Rectal smooth muscle tissue (tissue), 1 donor: Measurements from ENCODE around the gene BDH1.
"Not testable (repeated sequence)": the region's sequence is repeated elsewhere in the genome, so short reads cannot be mapped to it uniquely, and the experiment has no call there.

Source experiments
- H3K27ac ChIP-seq: one replicate; pipeline ENCODE4 v1.7.0; 2013; ENCODE audit warnings: low read depth, low read length, inconsistent platforms
- H3K27me3 ChIP-seq: one replicate; pipeline ENCODE4 v1.7.0; 2013; ENCODE audit warnings: low read length; ENCODE audit not compliant: control insufficient read depth, insufficient read depth
- H3K36me3 ChIP-seq: one replicate; pipeline ENCODE4 v1.7.0; 2013; ENCODE audit warnings: low read length; ENCODE audit not compliant: control insufficient read depth, insufficient read depth
- H3K4me1 ChIP-seq: one replicate; pipeline ENCODE4 v1.7.0; 2013; ENCODE audit warnings: low read length; ENCODE audit not compliant: control insufficient read depth, insufficient read depth
- H3K4me3 ChIP-seq: one replicate; pipeline ENCODE4 v1.7.0; 2013; ENCODE audit warnings: low read length
- H3K9ac ChIP-seq: one replicate; pipeline ENCODE4 v1.7.0; 2013; ENCODE audit warnings: low read length

Gene BDH1

DNA sequence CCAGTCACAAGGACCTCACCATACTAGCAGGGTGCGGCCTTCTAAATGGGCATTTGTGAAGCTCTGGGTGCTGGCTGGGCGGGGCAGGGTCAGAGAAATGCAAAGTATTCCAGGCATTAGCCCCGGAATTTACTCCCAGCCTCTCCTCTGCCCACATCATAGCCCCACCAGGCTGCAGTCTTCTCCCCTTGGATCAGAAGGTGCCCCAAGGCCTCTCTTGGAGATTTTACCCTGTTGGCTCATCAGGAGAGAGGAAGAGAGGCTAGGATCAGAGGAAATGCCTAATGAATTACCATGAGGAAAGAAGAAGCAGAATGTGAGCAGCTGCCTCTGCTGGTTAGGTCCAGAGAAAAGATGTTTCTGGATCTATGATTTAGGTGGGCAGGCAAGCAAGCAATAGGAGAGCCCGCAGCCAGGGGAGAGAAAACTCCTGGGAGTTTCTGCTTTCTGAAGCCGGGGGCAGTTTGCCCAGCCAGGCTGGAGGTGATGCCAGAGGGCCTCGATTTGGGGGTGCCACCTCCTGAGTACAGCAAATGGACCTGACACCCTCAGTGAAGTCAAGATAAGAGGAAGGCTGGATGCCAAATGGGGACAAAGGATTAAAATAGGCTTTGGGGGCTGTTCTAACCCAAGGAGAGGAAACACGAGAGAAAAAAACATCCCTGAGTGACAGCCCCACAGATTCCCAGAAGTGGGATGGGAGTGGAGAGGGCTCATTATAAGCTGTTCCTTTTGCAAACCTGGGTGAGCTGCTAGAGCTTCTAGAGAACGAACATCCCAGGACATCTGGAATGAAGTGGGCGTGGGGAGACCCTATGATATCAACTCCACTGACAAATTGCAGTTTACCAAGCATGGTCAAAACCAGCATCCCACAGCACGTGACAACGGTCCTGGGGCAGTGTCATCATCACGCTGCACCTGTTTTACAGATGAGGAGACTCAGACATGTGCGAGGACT, 65.4 kb downstream of the BDH1 start:
- no peaks in the 10 kb centered on the region for H3K27me3 ChIP-seq
- no peak overlapping the region for H3K27ac ChIP-seq
- no peaks in the 10 kb centered on the region for H3K36me3 ChIP-seq
- no peaks in the 10 kb centered on the region for H3K4me1 ChIP-seq
- H3K4me3 ChIP-seq: no peak overlapping the region
- no peak overlapping the region for H3K9ac ChIP-seq

DNA sequence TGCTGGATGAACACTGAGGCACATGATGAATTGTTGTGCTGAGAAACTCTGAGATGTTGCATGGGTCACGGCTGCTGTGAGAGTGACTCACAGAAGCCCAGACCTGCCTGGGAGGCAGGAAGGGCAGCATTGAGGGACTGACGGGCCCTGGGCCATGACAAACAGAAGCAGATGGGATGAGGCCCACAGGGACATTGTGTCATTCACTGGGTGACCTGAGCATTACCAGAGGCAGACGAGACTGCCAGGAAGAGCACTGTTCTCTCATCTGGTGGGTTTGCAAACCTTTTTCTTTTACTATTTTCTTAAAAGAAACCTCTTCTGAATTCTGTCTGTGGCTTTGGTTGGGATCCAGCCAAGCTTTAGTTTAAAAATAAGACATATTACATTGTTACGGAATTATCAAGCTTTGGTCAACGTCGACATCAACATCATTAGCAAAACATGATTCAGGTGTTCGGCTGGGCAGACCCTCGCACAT, 67.8 kb downstream of the BDH1 start:
- Histone ChIP-seq H3K27me3 (no peaks in the 10 kb centered on the region), H3K27ac (no peak overlapping the region), H3K4me1 (no peaks in the 10 kb centered on the region), H3K36me3 (no peaks in the 10 kb centered on the region), H3K9ac (no peak overlapping the region), H3K4me3 (no peak overlapping the region)

DNA sequence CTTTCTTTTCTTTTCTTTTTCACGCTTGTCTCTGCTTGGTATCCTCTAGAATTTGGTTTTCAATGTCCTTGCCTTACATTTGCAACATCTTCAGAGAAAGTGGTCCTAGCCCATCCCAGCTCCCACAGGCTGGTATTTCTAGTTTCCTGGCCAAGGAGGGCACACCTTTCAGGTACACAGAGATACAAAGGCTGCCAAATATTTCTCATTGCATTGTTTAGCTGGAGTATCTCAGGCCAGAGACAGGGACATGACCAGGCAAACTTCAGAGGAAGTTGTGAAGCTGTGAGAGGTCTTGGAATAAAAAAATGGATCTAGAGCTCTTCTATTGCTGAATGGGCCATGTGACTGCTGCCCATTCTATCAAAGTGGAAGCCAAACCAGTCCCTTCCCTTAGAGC, 68.9 kb downstream of the BDH1 start:
- Histone ChIP-seq H3K9ac (no peak overlapping the region), H3K4me1 (no peaks in the 10 kb centered on the region), H3K4me3 (no peak overlapping the region), H3K27ac (no peak overlapping the region), H3K27me3 (no peaks in the 10 kb centered on the region), H3K36me3 (no peaks in the 10 kb centered on the region)

DNA sequence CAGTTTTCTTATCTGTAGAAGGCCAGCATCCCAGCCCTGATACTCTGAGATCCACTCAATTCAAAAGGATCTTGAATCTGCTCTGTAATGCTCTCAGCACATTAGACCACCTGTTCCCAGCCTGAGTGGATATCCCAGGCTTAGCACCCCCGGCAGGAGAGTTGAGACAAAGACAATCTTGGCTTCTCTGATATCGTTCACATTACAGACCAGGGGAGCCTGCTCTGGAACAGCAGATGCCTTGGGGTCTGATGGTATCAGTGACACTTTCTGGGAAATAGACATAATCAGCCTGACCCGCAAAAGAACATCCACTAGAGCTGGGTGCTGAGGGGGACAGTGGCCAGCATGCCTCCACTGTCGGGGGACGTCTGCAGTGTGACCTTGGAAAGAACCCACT, 70.6 kb downstream of the BDH1 start:
- Histone ChIP-seq H3K27me3 (no peaks in the 10 kb centered on the region), H3K4me1 (no peaks in the 10 kb centered on the region), H3K27ac (no peak overlapping the region), H3K36me3 (no peaks in the 10 kb centered on the region), H3K9ac (no peak overlapping the region), H3K4me3 (no peak overlapping the region)

DNA sequence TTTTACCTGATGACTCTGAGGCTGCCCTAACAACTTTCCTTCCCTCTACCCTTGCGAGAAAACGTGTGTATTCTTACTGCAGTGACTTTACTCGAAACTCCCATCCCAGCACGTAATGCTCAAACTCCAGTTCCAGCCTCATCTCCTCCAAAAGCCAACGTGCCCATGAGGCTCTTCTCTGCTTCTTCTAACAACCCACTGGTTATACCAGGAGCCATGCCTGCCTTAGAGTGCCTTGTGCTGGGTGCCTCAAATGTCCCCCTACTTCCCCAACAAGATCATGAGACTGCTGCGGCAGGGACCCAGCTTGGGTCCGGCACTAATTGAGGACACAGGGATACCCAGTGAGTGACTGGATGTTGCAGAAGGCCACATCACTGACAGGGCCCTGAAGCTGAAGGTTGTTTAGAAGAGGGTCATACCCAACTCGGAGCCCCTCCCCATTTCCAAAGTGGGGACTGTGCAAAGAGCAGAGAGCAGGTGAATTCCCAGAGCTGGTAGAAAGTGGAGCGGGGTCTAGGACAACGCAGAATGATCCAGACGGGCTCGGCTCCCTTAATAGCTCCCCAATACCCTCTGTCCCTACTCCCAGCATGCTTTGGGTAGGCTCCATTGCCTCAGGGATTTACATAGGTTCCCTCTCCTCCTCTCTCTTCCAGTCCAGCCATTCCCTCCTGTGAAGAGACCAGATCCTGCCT, 71.4 kb downstream of the BDH1 start:
- H3K4me3 ChIP-seq: no peak overlapping the region
- H3K27me3 ChIP-seq: no peaks in the 10 kb centered on the region
- no peak overlapping the region for H3K9ac ChIP-seq
- H3K4me1 ChIP-seq: no peaks in the 10 kb centered on the region
- no peaks in the 10 kb centered on the region for H3K36me3 ChIP-seq
- H3K27ac ChIP-seq: no peak overlapping the region

DNA sequence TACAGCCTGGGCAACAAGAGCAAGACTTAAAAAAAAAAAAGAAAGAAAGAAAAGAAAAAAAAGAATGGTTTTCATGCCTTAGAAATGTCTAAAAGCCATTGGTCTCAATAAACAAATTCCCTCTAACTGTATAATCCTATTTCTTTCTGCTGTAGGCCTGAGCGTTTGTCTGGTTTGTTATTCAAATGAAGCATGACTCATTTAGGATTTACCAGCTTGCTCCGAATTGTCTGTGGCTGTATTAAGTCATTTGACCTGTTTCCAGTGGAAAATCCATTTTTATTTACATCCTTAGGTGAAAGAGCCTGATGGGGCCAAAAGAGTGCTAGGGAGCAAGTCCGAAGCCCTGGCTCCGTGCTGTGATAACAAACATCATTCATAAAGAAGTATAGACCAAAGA, 73.8 kb downstream of the BDH1 start:
- Histone ChIP-seq H3K27ac (no peak overlapping the region), H3K27me3 (no peaks in the 10 kb centered on the region), H3K4me3 (no peak overlapping the region), H3K36me3 (no peaks in the 10 kb centered on the region), H3K4me1 (no peaks in the 10 kb centered on the region), H3K9ac (no peak overlapping the region)

DNA sequence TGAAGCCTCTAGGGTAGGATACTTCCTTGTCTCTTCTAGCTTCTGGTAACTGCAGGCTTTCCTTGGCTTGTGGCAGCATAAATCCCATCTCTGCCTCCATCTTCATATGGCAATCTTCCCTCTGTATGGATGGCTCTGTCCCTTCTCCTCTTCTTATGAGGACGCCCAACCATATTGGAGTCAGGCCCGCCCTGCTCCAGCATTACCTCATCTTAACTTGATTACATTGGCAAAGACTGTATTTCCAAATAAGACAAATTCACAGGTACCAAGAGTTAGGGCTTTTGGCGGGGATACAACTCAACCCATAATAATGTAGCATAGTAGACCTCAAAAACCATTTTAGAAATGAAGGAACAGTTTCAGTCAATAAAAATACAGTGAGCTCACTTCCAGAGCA, 75.4 kb downstream of the BDH1 start:
- Histone ChIP-seq H3K27ac (no peak overlapping the region), H3K4me3 (no peak overlapping the region), H3K36me3 (no peaks in the 10 kb centered on the region), H3K27me3 (no peaks in the 10 kb centered on the region), H3K9ac (no peak overlapping the region), H3K4me1 (no peaks in the 10 kb centered on the region)

DNA sequence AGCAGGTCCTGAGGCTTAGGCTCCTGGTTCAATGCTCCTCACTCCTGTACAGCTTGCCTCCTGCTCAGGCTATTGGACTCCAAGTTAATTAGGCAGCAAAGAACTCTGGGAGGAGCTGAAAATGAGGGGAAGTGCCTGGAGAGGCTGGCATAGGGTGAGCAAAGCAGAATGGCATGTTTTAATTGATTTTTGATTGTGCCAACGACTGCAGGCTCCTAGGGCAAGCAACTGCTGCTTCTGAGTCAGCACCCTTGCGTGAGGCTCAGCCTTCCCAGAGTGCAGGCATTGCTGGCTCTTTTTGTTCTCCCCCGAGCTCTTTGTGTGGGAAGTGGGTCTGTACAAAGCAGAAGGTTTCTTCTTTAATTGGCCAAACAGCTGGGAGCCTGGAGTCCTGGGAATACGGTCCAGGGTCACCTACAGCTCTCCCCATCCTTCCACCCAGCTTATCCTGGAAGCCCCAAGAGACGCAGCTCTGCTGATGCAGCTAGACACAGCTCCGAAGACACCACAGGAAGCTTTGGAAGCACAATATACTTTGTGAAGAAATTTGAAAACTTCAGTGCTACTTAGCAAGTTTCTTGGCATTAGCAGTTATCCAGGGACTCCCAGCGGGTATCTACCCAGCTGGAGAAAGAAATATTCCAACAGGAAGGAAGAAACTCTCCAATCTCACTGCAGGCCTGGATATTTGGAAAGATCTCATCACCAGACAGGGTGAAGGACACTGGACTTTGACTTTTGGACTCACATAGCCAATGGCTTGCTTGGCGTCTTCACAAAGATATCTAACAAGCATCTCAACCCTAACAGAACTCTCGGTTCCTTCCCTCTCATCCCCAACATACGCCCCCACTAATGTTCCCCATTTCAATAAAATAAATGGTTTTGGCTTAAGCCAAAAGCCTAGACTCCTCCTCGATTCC, 76.8 kb downstream of the BDH1 start:
- no peak overlapping the region for H3K27ac ChIP-seq
- H3K4me1 ChIP-seq: no peaks in the 10 kb centered on the region
- no peaks in the 10 kb centered on the region for H3K27me3 ChIP-seq
- no peaks in the 10 kb centered on the region for H3K36me3 ChIP-seq
- H3K9ac ChIP-seq: no peak overlapping the region
- H3K4me3 ChIP-seq: no peak overlapping the region

DNA sequence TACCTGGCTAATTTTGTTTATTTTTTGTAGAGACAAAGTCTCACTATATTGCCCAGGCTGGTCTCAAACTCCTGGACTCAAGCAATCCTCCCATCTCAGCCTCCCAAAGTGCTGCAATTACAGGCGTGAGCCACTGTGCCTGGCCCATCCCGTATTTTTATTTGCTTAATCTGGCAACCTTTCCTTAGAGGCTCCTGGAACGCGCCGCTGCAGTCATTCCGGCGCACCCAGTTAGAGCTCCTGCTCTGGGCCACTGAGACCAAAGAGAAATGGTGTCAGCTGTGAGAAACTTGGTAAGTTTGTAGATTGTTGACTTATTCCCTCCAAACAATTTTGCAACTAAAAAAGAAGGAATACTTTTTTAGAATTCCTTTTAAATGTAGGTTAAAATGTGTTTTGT, 78.0 kb downstream of the BDH1 start:
- not testable (repeated sequence) for H3K4me1 ChIP-seq, H3K27ac ChIP-seq, H3K36me3 ChIP-seq, H3K9ac ChIP-seq, H3K4me3 ChIP-seq, H3K27me3 ChIP-seq

DNA sequence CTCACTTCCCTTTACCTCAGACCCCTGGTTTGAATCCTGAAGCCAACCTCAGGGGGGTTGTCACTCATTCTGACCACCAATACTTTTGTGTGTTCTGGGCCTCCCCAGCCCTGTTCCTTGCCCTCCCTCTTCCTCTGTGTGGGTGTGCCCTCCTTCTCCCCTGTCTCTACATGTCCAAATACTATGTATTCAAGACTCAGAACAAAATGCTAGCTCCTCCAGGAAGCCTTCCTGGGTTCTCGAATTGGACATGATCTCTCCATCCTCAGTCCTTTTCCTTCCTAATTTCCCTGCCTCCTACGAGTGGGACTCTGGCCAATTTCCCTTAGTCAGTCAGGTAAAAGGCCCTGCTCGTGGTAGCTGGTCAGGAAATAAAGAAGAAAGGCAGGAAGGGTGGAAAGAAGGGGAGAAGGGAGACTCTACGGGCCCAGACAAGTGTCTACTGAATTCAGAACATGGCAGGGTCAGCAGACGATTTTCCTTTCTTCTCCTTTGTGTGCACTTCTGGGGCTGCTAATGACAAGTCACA, 79.7 kb downstream of the BDH1 start:
- Histone ChIP-seq H3K27me3 (no peaks in the 10 kb centered on the region), H3K4me1 (no peaks in the 10 kb centered on the region), H3K36me3 (no peaks in the 10 kb centered on the region), H3K4me3 (no peak overlapping the region), H3K27ac (no peak overlapping the region), H3K9ac (no peak overlapping the region)

DNA sequence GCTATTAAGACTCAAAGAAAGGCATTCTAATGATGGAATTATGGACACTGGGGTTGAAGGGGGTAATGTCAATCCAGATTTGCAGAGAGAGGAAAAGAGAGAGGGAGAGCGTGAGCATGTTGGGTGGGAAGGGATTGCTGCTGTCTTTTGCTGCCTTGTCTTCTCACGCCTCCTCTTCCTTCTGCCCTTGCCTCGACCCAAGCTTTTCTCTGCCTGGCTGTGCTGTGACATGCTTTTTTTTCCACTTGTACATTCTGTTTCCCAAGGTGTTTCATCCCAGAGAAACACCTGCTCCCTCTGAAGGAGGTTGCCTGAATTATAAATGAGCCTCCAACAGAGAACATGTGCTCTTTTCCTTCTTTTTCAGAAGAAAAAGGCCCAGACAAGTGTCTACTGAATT, 80.3 kb downstream of the BDH1 start:
- Histone ChIP-seq H3K4me1 (no peaks in the 10 kb centered on the region), H3K4me3 (no peak overlapping the region), H3K27me3 (no peaks in the 10 kb centered on the region), H3K36me3 (no peaks in the 10 kb centered on the region), H3K27ac (no peak overlapping the region), H3K9ac (no peak overlapping the region)

DNA sequence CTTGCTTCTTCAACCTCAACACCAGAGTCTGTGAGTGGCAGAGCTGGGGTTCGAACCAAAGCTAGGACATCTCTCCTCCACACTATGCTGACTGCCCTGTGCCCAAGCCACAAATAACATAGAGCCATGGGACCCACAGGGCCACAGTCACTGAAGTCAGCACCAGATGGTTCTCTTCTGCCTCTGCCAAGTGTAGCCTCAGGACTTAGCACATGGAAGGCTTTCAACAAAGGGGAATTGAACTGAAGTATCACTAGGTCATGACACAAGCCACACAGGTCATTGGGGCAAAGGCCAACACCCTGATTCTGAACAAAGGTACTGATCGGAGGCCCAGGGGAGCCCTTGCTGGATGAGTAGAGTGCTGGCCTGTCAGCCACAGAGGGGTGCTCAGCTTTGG, 83.6 kb downstream of the BDH1 start:
- Histone ChIP-seq H3K27me3 (no peaks in the 10 kb centered on the region), H3K4me1 (no peaks in the 10 kb centered on the region), H3K27ac (no peak overlapping the region), H3K9ac (no peak overlapping the region), H3K4me3 (no peak overlapping the region), H3K36me3 (no peaks in the 10 kb centered on the region)
